ENCODE results near the gene RPS6KL1.

GRCh38 chr14:74893614-74894091, 29.4 kb downstream of the RPS6KL1 start:
- TF ChIP-seq CTCF (IDR thresholded peaks at IDR 0.05) (no peak), POLR2A (IDR thresholded peaks at IDR 0.05) (no peak)

All from esophagus squamous epithelium (tissue), 4 donors.